Keratinocyte (primary cell): ENCODE measurements around the gene AP4B1. TPM values are rescaled to one million over a fixed set of nuclear protein-coding genes. Genes with fewer than 3 reads are reported as not detected.

Experiments used
- DNase-seq: peaks from one replicate; pipeline ENCODE4 v3.0.0-alpha.2; 2011; ENCODE audit warnings: low read depth, missing footprints, low spot score
- FAIRE-seq: peaks from 2 replicates; lab custom pipeline; 2011; peaks lifted over from hg19 to GRCh38; lab: Jason Lieb, UNC
- H2AFZ ChIP-seq: 2 replicates; pipeline ENCODE4 v1.6.0; 2012; ENCODE audit warnings: low read length, control low read depth, inconsistent platforms; ENCODE audit not compliant: control insufficient read depth
- H3K27ac ChIP-seq: 2 replicates; pipeline ENCODE4 v1.5.1; 2011; ENCODE audit warnings: low read length; ENCODE audit not compliant: control insufficient read depth, insufficient read depth
- H3K27me3 ChIP-seq: 3 replicates; pipeline ENCODE4 v1.6.0; 2011; ENCODE audit warnings: low read length; ENCODE audit not compliant: control insufficient read depth, insufficient read depth; ENCODE audit errors: extremely low read depth
- H3K36me3 ChIP-seq, 2 experiments: 2 replicates in 1 of 2; 3 replicates in 1 of 2; pipeline ENCODE4 v1.5.1; 2011; ENCODE audit warnings: low read length in 2 of 2, mild to moderate bottlenecking in 1 of 2; ENCODE audit not compliant: control insufficient read depth in 2 of 2, insufficient read depth in 2 of 2; ENCODE audit errors: extremely low read depth in 1 of 2
- H3K4me1 ChIP-seq: 3 replicates; pipeline ENCODE4 v1.5.1; 2011; ENCODE audit warnings: low read length; ENCODE audit not compliant: control insufficient read depth, insufficient read depth; ENCODE audit errors: extremely low read depth
- H3K4me2 ChIP-seq: 3 replicates; pipeline ENCODE4 v1.6.0; 2011; ENCODE audit warnings: low read depth, low read length; ENCODE audit not compliant: control insufficient read depth, insufficient read depth; ENCODE audit errors: extremely low read depth
- H3K4me3 ChIP-seq, 3 experiments: fragments of 200-600 bp in 1 of 3; sonication (generic) in 1 of 3; 2 replicates in 2 of 3; 3 replicates in 1 of 3; pipeline ENCODE4 v1.5.1; 2011 to 2016; ENCODE audit warnings: low read length in 3 of 3, mild to moderate bottlenecking in 3 of 3, control low read depth in 2 of 3, inconsistent platforms in 1 of 3, low read depth in 1 of 3, mixed read lengths in 1 of 3, mixed run types in 1 of 3, moderate library complexity in 1 of 3; ENCODE audit not compliant: control insufficient read depth in 2 of 3, insufficient read depth in 2 of 3; ENCODE audit errors: extremely low read depth in 1 of 3
- H3K79me2 ChIP-seq: 2 replicates; pipeline ENCODE4 v1.6.0; 2012; ENCODE audit warnings: low read length; ENCODE audit not compliant: control insufficient read depth, insufficient read depth
- H3K9ac ChIP-seq: 3 replicates; pipeline ENCODE4 v1.6.0; 2011; ENCODE audit warnings: low read length; ENCODE audit not compliant: control insufficient read depth, insufficient read depth; ENCODE audit errors: extremely low read depth
- H3K9me1 ChIP-seq: 3 replicates; pipeline ENCODE4 v1.6.0; 2011; ENCODE audit warnings: low read length; ENCODE audit not compliant: control insufficient read depth, insufficient read depth; ENCODE audit errors: extremely low read depth
- H3K9me3 ChIP-seq: 2 replicates; pipeline ENCODE4 v1.5.1; 2012; ENCODE audit warnings: low read depth, low read length; ENCODE audit not compliant: control insufficient read depth
- H4K20me1 ChIP-seq: 3 replicates; pipeline ENCODE4 v1.6.0; 2011; ENCODE audit warnings: low read length; ENCODE audit not compliant: control insufficient read depth, insufficient read depth; ENCODE audit errors: extremely low read depth
- CTCF ChIP-seq, 3 experiments: IDR thresholded peaks in 1 of 3; conservative IDR thresholded peaks in 1 of 3; optimal IDR thresholded peaks in 1 of 3; 2 replicates in 2 of 3; 3 replicates in 1 of 3; pipeline versions ENCODE3 to v1.5.1; 2011; ENCODE audit warnings: low read length in 3 of 3, mild to moderate bottlenecking in 3 of 3, moderate library complexity in 2 of 3, control low read depth in 1 of 3, inconsistent platforms in 1 of 3; ENCODE audit not compliant: insufficient read depth in 2 of 3; ENCODE audit errors: extremely low read depth in 1 of 3
- EZH2 ChIP-seq: IDR thresholded peaks from one replicate; pipeline ENCODE4 v1.6.1; 2012; ENCODE audit warnings: inconsistent platforms, mild to moderate bottlenecking, low read length, moderate library complexity
- dilution Hi-C: fragments of 300-500 bp; cut with MboI; formaldehyde crosslinking; loops from one replicate; pipeline ENCODE4 v1.7.0; 2020; ENCODE audit warnings: low sequenced_read_pairs; ENCODE audit not compliant: extremely low pct_ligation_motif_present
- polyA plus RNA-seq, 5 experiments: library from polyadenylated mRNA; depleted of rRNA in 3 of 5; stranded (reverse) in 3 of 5; stranded (forward) in 1 of 5; unstranded in 1 of 5; fragments of >200 nt; gene quantifications; 1 replicate in 1 of 5; 2 replicates in 3 of 5; 3 replicates in 1 of 5; pipeline versions ENCODE4 v1.2.1 to v1.2.3, GENCODE V29; 2011 to 2012; ENCODE audit warnings: missing spikeins in 2 of 5, low read depth in 1 of 5, low replicate concordance in 1 of 5

AP4B1 gene
- polyA plus RNA-seq, 1 donor (not counting 4 experiments of a cell fraction or from before 2014, with no cell fraction given) = 16.5 TPM

- dilution Hi-C loops = no loop called here
- DNase-seq (no peak), FAIRE-seq (no peak)
- H3K4me1 ChIP-seq = no peaks in the 10 kb centered on the region
- no peak overlapping the region for H3K9ac ChIP-seq
- no peaks in the 10 kb centered on the region for H4K20me1 ChIP-seq
- TF ChIP-seq EZH2 (no peak), CTCF (optimal IDR thresholded peaks at IDR 0.05 in 1 of 3, IDR thresholded peaks at IDR 0.05 in 1 of 3, conservative IDR thresholded peaks at IDR 0.05 in 1 of 3; ENCODE audit: extremely low read depth in 1 of 3, insufficient read depth in 2 of 3, low read length in 3 of 3) (no peak)
- H3K4me3 ChIP-seq = no peak overlapping the region
- no peaks in the 10 kb centered on the region for H3K9me3 ChIP-seq
- peaks cover 3% of the 10 kb centered on the region for H3K9me1 ChIP-seq
- peaks cover 65% of the 10 kb centered on the region for H3K79me2 ChIP-seq
- H3K4me2 ChIP-seq = no peak overlapping the region
- no peaks in the 10 kb centered on the region for H3K27me3 ChIP-seq
- H3K27ac ChIP-seq = no peak overlapping the region
- no peak overlapping the region for H2AFZ ChIP-seq
- peaks cover 4 to 13% of the 10 kb centered on the region in 2 experiments for H3K36me3 ChIP-seq
Observed at GRCh38 chr1:113941245-113941559, 36.6 kb upstream of the AP4B1 start.

GRCh38 chr1:113940365-113941244, 36.0 kb upstream of the AP4B1 start:
- H3K79me2 ChIP-seq = peaks cover 66% of the 10 kb centered on the region

More at GRCh38 chr1:113940365-113941244, 36.0 kb upstream of the AP4B1 start:
- TF ChIP-seq EZH2 (no peak), CTCF (optimal IDR thresholded peaks at IDR 0.05 in 1 of 3, IDR thresholded peaks at IDR 0.05 in 1 of 3, conservative IDR thresholded peaks at IDR 0.05 in 1 of 3; ENCODE audit: extremely low read depth in 1 of 3, insufficient read depth in 2 of 3, low read length in 3 of 3) (no peak)
- no peak for FAIRE-seq
- Histone ChIP-seq H3K27me3 (no peaks in the 10 kb centered on the region), H3K9me1 (peaks cover 3% of the 10 kb centered on the region), H3K4me1 (no peaks in the 10 kb centered on the region), H3K36me3 (peaks cover 4 to 13% of the 10 kb centered on the region in 2 experiments), H3K9me3 (no peaks in the 10 kb centered on the region), H4K20me1 (no peaks in the 10 kb centered on the region), H3K9ac (no peak overlapping the region), H3K4me3 (no peak overlapping the region), H2AFZ (no peak overlapping the region), H3K4me2 (no peak overlapping the region), H3K27ac (no peak overlapping the region)
- no peak for DNase-seq
- dilution Hi-C loops = no loop called here
